ENCODE results near the gene ATRX.

DNA sequence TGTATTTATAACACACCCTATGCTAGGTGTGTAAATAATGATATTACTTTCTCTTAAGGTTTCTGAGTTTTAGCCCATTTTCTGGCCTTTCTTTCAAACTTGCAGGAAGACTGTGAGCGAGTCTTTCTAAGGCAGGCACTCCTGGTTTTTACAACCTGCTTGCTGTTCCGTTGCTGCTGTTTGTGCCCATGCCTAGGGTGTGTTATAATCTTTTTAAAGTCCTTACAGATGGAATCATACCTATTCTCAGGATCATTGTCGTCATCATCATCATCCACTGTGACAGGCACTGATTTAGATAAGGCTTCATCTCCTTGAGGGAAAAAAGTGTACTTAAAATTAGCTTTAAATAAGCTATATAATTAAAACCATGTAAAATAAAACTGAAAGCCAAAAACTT is 110.0 kb downstream of the ATRX start:
- TF ChIP-seq GATA2 (IDR thresholded peaks at IDR 0.05; ENCODE audit: low read depth, low read length) (no peak), GATA3 (IDR thresholded peaks at IDR 0.05; ENCODE audit: low read depth, low read length) (no peak)
